Kidney glomerular epithelial cell (primary cell): ENCODE results near the gene ATP1A3.
A peak's percentile ranks its signal among the peaks of the same experiment; 100 is the strongest.
"Not testable (repeated sequence)": the region's sequence is repeated elsewhere in the genome, so short reads cannot be mapped to it uniquely, and the experiment has no call there.

Experiments
- DNase-seq: peaks from one replicate; lab custom pipeline; 2025; lab: John Stamatoyannopoulos, UW

The ATP1A3 gene

DNA sequence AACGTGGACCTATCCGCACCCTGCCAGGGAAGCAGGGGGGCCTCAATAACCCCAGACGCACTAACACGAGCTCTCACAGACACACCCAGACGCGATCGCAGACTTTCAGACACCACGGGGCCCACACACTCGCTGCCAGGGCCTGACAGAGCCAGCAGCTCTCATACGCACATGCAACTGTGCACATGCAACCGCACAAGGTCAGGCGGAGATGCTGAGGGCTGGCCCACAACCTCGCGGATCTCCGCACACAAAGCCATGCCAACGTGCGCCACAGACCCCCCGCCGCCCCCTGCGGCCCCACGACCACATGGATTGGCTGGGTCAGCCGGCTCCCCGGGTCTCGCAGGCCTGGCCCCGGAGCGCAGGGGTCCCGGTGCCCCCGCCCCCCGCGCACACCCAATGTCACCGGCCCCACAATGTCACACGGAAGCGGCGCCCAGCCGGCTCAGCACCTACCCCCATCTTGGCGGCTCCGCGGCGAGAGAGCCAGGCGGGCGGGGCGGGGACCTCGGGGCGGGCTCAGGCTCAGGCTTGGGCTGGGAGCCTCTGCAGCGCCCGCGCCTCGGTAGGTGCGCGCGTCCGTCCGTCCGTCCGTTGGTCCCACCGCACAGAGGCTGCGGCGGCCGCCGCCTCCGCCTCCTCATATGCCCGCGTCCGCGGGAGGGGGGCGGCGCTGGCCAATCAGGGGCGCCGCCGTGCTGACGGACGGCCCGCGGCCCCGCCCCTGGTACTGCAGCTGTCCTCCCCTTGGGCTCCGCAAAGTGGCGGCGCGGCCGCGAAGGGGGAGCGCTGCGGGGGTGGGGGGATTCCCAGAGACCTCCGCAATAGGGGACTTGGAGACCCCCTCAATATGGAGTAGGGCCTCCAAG lies at the start of gene ATP1A3:
ATP1A3 (minus strand) TSS at position 619 of the 872 bp plus-strand sequence; CDS start at position 465, 154 bp downstream.
- DNase-seq, result no peak

DNA sequence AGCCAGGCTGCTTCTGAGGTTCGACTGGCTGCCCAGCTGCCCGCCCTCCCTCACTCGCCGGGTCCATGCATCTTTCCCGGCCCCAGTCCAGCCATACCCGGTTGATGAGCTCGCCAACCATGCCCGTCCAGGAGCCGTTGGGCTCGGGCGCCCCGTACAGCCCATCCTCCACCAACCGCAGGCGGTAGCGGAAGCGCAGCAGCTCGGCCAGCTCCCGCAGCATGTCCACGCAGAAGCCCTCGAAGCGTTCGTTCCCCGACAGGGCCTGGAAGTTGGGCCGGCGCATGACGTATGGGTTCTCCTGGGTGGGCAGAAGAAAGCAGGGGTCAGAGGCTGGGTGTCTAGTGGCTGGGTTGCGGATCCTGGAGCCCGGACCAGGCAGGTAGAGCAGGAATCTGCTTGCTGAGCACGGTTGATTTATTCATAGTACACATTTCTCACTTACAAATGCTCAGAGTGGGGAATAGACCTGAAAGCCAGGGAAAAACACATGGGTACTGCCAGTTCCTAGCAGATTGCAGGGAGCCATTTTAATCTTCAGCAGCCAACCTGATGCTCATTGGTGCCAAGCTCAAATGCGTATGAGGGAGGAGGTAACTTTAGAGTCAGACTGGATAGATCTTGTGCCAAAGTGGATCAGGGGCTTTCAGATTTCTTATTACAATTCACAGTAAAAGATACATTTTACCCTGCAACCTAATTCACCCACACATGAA lies 48.6 kb upstream of the ATP1A3 start:
- no peak for DNase-seq

DNA sequence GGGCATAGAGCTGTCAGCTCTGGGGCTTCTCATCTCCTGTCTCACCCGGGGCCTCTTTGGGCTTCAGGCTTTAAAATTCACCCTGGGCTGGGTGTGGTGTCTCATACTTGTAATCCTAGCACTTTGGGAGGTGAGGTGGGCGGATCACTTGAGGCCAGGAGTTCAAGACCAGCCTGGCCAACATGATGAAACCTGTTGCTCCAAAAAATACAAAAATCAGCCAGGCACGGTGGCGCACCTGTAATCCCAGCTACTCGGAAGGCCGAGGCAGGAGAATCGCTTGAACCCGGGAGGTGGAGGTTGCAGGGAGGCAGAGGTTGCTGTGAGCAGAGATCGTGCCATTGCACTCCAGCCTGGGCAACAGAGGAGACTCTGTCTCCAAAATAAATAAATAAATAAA lies 46.5 kb upstream of the ATP1A3 start:
- DNase-seq, result not testable (repeated sequence)

DNA sequence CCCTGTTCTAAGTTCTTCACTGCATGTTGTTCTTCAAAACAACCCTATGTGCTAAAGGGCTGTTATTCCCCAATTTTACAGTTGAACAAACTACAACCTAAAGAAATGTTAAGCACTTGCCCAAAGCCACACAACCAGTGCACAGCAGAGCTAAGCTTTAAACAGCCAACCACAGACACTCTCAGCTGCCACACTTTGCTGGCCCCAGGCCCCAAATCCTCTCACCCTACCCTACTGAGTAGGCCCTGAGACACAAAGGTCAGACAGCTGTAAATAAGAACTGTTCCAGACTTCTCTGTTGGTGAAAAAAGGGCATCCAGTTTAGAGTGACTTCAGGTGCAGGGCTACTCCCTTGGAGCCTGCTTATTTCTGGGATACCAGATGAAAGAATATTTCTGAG lies 46.0 kb upstream of the ATP1A3 start:
- no peak for DNase-seq

DNA sequence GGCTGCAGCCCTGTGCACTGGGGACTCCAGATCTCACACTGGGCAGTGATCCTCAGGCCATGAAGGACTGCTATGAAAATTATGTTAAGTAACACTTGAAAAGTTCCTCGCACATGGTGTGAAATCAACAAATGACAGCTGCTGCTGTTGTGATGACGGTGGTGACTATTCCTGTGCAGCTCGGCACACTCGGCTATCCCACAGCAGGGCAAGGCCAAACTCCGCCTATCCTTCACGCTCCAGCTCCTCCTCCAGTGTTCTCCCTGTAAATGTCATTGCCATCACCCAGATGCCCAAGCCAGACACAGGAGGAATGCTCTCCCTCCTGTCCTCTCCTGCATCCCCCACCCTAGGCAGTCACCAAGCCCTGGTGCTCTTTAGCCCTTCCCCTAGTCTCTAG lies 44.6 kb upstream of the ATP1A3 start:
- no peak for DNase-seq

DNA sequence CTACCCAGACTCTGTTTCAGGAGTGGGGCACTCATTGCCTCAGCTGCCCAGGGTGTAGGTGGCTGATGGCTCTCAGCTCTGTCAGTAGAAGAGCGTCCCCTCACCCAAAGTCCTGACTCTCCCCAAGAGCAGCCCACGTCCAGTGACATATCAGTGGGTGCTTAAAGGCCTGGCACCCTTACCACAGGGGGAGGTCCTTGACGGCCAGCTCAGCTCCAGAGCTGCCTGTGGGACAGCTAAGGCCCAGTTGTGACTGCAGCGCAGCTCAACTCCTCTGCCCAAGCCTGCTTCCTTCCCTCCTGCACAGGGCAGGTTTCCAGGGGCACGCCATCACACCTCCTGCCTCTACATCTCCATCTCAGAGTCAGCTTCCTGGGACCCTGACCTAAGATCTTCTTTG lies 43.6 kb upstream of the ATP1A3 start:
- DNase-seq, result no peak

DNA sequence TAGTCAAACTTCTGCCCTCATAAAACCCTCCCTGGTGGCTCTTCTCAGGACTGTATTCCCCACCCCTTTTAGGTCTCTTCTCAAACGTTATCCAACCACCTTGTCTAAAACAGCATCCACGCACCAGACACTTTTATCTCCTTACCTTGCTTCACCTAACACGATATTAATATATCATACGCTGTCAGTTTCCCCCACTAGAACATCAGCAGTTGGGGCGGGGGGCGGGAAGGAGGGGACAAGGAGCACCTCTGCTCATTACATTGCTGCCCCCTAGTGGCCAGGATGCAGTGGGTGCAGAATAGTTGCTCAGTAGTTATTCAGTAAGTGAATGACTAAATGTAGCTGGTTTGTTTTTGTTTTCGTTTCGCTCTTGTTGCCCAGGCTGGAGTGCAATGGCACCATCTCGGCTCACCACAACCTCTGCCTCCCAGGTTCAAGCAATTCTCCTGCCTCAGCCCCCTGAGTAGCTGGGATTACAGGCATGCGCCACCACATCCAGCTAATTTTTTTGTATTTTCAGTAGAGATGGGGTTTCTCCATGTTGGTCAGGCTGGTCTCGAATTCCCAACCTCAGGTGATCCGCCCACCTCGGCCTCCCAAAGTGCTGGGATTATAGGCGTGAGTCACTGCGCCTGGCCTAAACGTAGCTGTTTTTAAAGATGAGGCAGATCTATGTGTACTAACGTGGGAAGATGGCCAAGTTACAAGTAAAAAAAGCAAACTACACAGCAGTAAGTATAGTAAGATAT lies 40.8 kb upstream of the ATP1A3 start:
- peak; percentile 77 for DNase-seq

DNA sequence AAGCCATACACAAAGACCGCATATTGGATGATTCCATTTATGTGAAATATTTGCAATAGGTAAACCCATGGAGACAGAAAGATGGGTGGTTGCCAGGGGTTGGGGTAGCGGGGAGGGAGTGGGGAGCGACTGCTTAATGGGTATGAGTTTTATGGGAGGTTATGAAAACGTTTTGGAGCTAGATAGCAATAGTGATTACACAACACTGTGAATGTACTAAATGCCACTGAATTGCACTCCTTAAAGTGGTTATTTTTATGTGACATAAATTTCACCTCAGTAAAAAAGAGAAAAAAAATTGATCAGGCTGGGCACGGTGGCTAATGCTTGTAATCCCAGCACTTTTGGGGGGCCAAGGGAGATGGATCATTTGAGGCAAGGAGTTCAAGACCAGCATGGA lies 39.4 kb upstream of the ATP1A3 start:
- DNase-seq, result no peak

DNA sequence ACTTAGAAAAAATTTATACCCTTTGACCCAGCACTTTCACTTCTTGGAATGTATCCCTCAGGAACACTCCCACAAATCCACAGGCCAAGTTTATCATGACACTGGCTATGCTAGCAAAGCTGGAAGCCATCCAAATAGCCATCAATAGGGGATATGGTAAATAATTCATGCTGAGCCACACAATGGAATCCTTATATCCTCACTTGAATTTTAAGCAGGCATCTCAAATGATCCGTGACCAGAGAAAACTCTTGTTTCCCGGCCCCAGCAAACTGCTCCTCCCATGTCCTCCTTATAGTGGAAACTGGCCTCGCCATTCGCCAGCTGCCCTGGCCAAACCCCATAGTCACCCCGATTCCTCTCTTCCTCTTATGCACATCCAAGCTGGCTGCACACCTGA lies 38.4 kb upstream of the ATP1A3 start:
- peak; percentile 49 for DNase-seq

DNA sequence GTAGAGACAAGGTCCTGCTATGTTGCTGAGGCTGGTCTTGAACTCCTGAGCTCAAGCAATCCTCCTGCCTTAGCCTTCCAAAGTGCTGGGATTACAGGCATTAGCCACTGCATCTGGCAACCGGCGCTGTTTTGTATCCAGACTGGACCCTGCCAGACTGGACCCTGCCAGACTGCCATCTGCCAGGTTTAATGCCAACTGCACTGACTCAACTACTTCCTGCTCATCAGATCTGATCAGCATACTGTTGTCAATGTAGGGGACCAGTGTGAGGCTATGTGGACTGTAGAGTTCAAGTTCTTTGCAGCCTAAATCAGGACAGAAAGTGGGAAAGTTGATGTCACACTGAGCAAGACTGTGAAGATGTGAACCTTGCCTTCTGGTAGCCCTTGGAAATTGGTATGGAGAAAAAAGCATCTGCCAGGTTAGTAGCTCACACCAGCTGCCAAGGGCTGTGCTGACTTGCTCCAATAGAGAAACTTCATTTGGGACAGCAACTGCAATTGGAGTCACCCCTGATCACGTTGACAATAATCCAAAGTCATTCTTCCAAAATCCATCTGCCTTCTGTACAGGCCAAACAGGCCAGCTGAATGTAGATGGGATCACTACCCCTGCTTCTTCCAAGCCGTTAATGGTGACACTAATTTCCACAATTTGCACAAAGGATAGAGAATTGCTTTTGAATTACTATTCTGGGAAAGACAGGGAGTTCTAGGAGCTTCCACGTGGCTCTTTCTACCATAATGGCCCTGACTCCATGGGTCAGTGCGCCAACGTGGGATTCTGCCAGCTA lies 36.8 kb upstream of the ATP1A3 start:
- DNase-seq, result no peak

DNA sequence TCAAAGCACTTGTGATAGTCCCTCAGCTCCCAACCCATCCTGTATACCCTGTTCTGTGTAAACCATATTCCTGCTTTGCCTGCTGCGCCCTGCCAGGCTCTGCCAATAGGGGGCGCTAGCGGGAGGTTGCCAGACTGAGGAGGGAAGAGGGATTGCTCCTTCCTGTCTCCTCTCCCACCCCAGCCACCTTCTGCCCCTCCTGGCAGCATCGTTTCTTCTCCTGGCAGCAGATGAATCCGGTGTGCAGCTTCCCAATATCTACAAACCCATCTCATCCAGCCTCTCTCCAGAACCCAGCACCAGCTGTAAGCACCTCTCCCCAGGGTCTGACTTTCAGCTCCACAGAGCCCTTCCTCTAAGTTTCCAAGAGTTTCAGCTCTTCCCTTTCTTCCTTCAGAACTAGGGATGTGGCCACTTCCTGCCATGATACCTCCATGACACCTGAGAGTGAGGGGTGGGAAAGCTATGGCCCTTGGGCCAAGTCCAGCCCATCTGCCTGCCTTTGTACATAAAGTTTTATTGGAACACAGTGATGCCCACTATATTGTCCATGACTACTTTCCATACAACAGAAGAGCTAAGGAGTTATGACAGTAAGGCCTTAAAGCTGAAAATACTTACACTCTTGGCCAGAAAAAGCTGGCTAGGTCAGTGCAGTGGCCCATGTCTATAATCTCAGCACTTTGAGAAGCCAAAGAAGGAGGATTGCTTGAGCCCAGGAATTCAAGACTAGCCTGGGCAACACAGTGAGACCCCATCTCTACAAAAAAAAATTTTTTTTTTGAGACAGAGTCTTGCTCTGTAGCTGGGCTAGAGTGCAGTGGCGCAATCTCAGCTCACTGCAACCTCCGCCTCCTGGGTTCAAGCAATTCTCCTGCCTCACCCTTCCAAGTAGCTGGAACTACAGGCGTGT lies 34.5 kb upstream of the ATP1A3 start:
- DNase-seq, result no peak

DNA sequence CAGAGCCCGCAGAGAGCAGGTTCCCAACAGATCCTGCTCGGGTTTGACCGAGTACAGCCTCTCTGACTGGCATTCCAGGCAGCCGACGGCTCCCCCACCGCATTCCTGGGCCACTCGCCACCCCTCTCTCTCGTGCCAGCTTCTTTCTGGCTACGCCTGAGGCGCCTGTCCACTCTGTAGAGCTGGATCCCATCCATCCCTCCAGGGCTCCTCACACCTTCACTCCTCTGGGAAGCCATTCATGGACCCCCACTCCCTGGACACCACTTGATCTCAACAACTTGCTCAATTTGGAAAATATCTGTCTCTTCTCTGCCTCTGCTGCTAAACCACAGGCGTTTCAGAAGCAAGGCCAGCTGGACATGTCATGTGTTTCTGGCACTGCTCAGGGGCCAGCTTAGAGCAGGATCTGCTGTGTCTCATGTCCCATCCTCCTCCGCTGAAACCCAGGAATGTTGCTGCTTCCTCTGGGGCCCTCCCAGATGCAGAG lies 30.6 kb upstream of the ATP1A3 start:
- DNase-seq, result peak; percentile 19

DNA sequence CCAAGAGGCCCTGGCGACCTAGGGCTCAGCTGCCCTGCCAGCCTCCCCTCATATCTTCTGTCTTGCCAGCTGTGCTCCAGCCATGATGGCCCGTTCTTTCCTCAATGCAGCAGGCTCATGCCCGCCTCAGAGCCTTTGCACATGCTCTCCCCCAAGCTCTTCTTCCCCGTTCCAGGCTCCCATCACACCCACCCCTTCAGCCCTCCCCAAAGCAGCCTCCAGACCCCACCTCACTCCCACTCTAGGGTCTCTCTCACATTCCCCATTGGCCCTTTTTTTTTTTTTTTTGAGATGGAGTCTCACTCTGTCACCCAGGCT lies 29.9 kb upstream of the ATP1A3 start:
- DNase-seq, result no peak

DNA sequence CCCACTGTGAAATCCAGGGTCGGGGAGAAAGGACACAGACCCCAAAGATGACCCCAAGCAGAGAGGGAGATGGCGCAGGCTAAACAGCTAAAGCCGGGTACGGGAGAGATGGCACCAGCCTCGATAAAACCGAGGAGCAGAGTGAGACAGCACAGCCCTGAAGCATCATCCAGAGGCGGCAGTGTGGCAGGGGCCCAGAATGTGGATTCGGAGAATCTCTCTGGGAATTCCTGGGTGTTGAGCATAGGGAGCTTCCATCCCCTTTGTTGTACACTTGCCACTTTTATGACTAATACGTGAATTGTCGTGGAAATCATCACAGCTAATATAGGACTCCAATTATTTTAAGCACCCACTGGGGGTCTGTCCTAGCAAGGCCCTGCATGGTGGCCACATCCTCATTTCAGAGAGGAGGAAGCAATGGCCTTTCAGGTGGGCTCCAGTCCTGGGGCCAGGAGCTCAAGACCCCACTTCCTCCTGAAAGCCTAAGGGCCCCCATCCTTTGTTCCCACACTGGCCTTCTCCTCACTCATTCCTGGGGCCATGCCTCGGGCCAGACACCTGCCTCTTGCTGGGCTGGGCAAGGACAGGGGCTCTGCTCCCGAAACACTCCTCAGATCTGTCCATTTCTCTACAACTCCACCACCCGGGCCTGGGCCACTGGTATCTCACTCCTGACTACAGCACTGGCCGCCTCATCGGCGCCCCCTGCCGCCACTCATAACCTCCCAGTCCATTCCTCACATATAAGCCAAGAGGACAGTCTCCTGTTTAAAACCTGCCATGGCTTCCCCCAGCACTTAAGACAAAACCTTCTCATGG lies 29.3 kb upstream of the ATP1A3 start:
- no peak for DNase-seq

DNA sequence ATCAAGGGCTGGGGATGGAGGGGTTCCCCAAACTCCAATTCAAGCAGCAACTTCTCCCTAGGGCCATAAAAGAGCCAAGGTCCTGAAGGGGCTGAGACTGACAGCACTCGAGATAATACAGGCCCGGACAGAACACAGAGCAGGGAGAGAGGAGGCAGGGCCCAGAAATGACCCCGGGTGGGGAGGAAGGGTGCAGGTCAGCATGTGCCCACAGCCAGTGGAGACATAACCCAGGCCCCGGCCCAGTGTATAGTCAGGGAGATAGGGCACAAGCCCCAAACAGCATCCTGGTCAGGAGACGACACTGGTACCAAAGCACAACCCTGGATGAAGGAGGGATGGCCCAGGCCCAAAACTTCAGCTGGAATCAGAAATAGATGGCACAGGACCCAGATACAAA lies 28.6 kb upstream of the ATP1A3 start:
- DNase-seq, result no peak

DNA sequence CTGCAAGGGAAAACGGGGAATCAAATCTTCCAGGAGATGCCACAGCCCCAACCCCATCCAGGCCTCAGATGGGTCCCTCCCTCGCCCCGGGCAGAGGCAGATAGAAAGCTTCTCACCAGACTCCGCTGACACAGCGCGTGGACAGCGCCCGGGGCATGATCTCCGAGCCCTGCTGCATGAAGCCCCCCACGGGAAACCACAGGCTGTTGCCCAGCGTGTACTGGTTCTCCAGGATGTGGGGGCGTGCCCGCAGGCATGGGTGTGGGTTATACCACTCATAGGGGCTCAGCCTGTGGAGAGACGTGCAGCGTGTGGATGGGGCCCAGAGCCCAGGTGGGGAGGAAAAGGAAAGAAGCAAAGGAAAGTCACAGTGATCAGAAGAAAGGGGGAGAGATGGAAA lies 27.2 kb upstream of the ATP1A3 start:
- no peak for DNase-seq

DNA sequence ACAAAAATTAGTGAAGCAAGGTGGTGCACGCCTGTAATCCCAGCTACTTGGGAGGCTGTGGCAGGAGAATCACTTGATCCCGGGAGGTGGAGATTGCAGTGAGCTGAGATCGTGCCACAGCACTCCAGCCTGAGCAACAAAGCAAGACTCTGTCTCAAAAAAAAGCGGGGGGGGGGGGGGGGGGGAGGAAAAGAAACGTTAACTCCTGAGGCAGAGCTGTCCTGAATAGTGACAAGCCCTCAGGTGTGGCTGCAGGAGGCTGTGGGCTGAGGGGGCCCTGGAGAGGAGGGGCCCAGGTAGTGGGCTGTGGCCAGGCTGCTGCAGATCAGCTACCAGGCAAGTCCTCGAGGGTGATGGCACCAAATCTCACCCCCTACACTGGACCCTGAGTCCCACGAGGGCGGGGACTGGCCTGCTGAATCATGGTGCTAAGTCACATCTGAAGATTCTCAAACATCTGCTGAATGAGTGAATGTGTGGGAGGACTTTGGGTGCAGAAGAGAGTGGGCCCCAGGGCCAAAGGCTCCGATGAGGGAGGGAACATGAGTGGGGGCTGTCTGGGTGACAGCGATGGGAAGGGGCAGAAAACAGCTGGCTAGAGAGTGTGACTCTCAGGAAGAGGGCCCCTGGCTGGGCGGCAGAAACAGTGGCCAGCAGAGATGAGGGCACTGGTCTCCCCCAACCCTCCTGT lies 24.6 kb upstream of the ATP1A3 start:
- DNase-seq, result no peak

DNA sequence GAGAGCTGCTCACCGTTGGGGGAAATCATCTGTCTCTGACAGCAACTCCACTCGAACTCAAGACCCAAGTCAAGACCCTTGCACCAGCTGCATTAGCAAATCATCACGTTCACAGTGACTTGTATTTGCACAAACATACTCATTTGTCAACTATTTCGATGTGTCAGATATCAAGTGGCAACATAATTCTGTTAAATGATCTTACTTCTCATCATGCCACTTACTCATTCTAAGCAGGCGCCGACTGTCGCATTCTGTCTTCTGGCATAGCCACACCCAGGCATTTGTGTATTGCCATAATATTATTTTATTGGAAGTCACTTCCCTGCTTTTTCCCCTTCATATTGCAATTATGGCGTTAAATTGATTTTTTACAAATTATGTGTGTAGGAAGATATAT lies 23.0 kb upstream of the ATP1A3 start:
- DNase-seq, result no peak

DNA sequence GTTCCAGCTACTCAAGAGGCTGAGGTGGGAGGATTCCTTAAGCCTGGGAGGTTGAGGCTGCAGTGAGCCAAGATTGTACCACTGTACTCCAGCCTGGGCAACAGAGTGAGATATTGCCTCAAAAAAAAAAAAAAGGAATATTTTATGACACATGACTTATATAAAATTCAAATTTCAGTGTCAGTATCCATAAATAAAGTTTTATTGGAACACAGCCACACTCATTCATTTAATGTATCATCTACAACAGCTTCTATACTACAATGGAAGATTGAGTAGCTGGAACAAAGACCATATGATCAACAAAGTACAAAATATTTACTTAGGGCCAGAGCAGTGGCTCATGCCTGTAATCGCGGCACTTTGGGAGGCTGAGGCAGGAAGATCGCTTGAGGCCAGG lies 18.7 kb upstream of the ATP1A3 start:
- not testable (repeated sequence) for DNase-seq
